GM18858 (cell line): ENCODE measurements around the gene AURKAIP1.
"Not testable (repeated sequence)": the region's sequence is repeated elsewhere in the genome, so short reads cannot be mapped to it uniquely, and the experiment has no call there.

Experiments
- ATAC-seq: cut with Tn5 transposase; IDR thresholded peaks from one replicate; pipeline ENCODE4 v1.9.1; 2021; ENCODE audit not compliant: unreplicated experiment

The AURKAIP1 gene

GRCh38 chr1:1374929-1375662 lies at the start of gene AURKAIP1:
AURKAIP1 (minus strand) TSS chr1:1375207; CDS start chr1:1374756, 451 bp downstream.
- ATAC-seq = peak; percentile 74

GRCh38 chr1:1424707-1425106 lies 49.7 kb upstream of the AURKAIP1 start:
- ATAC-seq = no peak

- no peak for ATAC-seq
These were observed 48.2 kb upstream of the AURKAIP1 start for GRCh38 chr1:1423245-1423597.

- ATAC-seq = no peak
These were observed 47.6 kb upstream of the AURKAIP1 start for GRCh38 chr1:1422465-1423244.

- ATAC-seq = no peak
These were observed 47.0 kb upstream of the AURKAIP1 start for GRCh38 chr1:1421907-1422464.

- no peak for ATAC-seq
These were observed 46.3 kb upstream of the AURKAIP1 start, which contains the start of gene ANKRD65 for GRCh38 chr1:1421147-1421906. ANKRD65 (minus strand) TSS chr1:1421276; CDS start chr1:1421005, 271 bp downstream.

GRCh38 chr1:1420654-1421141 lies 45.7 kb upstream of the AURKAIP1 start:
- no peak for ATAC-seq

- ATAC-seq = no peak
These were observed 45.0 kb upstream of the AURKAIP1 start for GRCh38 chr1:1419813-1420653.

- ATAC-seq = no peak
These were observed 44.4 kb upstream of the AURKAIP1 start for GRCh38 chr1:1419363-1419812.

GRCh38 chr1:1418464-1419362 lies 43.7 kb upstream of the AURKAIP1 start:
- ATAC-seq = no peak

GRCh38 chr1:1417825-1418463 lies 42.9 kb upstream of the AURKAIP1 start:
- ATAC-seq = not testable (repeated sequence)

GRCh38 chr1:1417396-1417795 lies 42.4 kb upstream of the AURKAIP1 start:
- not testable (repeated sequence) for ATAC-seq

GRCh38 chr1:1415751-1416150 lies 40.7 kb upstream of the AURKAIP1 start:
- no peak for ATAC-seq

GRCh38 chr1:1412311-1412902 lies 37.4 kb upstream of the AURKAIP1 start:
- ATAC-seq = not testable (repeated sequence)

- ATAC-seq = no peak
These were observed 36.6 kb upstream of the AURKAIP1 start for GRCh38 chr1:1411626-1412025.

GRCh38 chr1:1410238-1410637 lies 35.2 kb upstream of the AURKAIP1 start:
- ATAC-seq = not testable (repeated sequence)

- ATAC-seq = no peak
These were observed 32.8 kb upstream of the AURKAIP1 start for GRCh38 chr1:1407636-1408318.
